ENCODE data around the gene SIK3. TPM values are rescaled to one million over a fixed set of nuclear protein-coding genes. Genes with fewer than 3 reads are reported as not detected.
A peak's percentile ranks its signal among the peaks of the same experiment; 100 is the strongest.

The SIK3 gene
- total RNA-seq, 1 donor from 2014 or later = 24.4 TPM

DNA sequence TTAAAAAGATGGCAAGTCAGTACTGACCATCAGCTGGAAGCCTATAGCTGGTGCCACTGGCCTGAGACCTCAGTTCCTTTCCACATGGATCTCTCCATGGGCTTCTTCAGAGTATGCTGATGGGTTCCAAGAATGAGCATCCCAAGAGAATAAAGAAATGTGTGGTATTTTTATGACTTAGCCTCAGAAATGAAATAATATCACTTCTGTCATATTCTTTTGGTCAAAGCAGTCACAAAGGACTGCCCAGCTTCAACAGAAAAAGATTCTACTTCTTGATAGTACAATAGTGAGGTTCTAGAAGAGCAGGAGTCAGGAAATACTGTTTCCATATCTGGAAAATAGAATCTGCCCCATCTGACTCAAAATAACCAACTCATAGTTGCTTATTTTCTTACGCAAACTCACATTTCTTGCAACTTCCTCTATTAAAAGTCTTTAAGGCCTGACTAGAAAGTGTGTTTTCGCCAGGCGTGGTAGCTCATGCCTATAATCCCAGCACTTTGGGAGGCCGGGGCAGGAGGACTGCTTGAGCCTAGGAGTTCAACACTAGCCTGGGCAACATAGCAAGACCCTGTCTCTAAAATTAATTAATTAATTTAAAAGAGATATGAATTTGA, 116.9 kb downstream of the SIK3 start:
- peaks cover 4% of the 10 kb centered on the region for H3K27me3 Mint-ChIP-seq (ENCODE audit: insufficient read depth, low read depth)
- no peaks in the 10 kb centered on the region for H3K9me3 Mint-ChIP-seq
- Histone ChIP-seq H3K4me1 (peaks cover 7% of the 10 kb centered on the region), H3K4me3 (no peak overlapping the region), H3K9ac (no peak overlapping the region), H3K36me3 (no peaks in the 10 kb centered on the region), H3K9me3 (ENCODE audit: low read depth) (no peaks in the 10 kb centered on the region), H3F3A (ENCODE audit: low read depth) (no peaks in the 10 kb centered on the region), H2AFZ (replicated peaks) (no peak overlapping the region), H3K27me3 (no peaks in the 10 kb centered on the region), H3K4me2 (no peak overlapping the region), H3K79me2 (ENCODE audit: low read depth) (peaks cover 78% of the 10 kb centered on the region), H4K20me1 (ENCODE audit: low read depth) (peaks cover 23% of the 10 kb centered on the region), H3K27ac (no peak overlapping the region)
- no peak for TF ChIP-seq EZH2 (IDR thresholded peaks at IDR 0.05)
- TF ChIP-seq, protein P1, sequence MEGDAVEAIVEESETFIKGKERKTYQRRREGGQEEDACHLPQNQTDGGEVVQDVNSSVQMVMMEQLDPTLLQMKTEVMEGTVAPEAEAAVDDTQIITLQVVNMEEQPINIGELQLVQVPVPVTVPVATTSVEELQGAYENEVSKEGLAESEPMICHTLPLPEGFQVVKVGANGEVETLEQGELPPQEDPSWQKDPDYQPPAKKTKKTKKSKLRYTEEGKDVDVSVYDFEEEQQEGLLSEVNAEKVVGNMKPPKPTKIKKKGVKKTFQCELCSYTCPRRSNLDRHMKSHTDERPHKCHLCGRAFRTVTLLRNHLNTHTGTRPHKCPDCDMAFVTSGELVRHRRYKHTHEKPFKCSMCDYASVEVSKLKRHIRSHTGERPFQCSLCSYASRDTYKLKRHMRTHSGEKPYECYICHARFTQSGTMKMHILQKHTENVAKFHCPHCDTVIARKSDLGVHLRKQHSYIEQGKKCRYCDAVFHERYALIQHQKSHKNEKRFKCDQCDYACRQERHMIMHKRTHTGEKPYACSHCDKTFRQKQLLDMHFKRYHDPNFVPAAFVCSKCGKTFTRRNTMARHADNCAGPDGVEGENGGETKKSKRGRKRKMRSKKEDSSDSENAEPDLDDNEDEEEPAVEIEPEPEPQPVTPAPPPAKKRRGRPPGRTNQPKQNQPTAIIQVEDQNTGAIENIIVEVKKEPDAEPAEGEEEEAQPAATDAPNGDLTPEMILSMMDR (IDR thresholded peaks at IDR 0.05) = no peak
- no peak for TF ChIP-seq EZH2phosphoT487 (IDR thresholded peaks at IDR 0.05)
- DNase-seq (ENCODE audit: low spot score) = no peak
- H3K27ac Mint-ChIP-seq = no peak overlapping the region
- H3K4me3 Mint-ChIP-seq = no peak overlapping the region
- peaks cover 9% of the 10 kb centered on the region for H3K4me1 Mint-ChIP-seq
- peaks cover 2% of the 10 kb centered on the region for H3K36me3 Mint-ChIP-seq

- Mint-ChIP-seq H3K9me3 (no peaks in the 10 kb centered on the region), H3K4me3 (no peak overlapping the region), H3K4me1 (peaks cover 9% of the 10 kb centered on the region), H3K36me3 (peaks cover 2% of the 10 kb centered on the region), H3K27ac (no peak overlapping the region), H3K27me3 (ENCODE audit: insufficient read depth, low read depth) (peaks cover 4% of the 10 kb centered on the region)
- peaks cover 7% of the 10 kb centered on the region for H3K4me1 ChIP-seq
- no peaks in the 10 kb centered on the region for H3K36me3 ChIP-seq
- H2AFZ ChIP-seq (replicated peaks) = no peak overlapping the region
- H3K4me3 ChIP-seq = no peak overlapping the region
- no peak overlapping the region for H3K27ac ChIP-seq
- peaks cover 20% of the 10 kb centered on the region for H4K20me1 ChIP-seq (ENCODE audit: low read depth)
- no peaks in the 10 kb centered on the region for H3K27me3 ChIP-seq
- DNase-seq (ENCODE audit: low spot score) = no peak
- TF ChIP-seq, protein P1 (IDR thresholded peaks at IDR 0.05) = no peak
- no peak for TF ChIP-seq EZH2phosphoT487 (IDR thresholded peaks at IDR 0.05)
- TF ChIP-seq EZH2 (IDR thresholded peaks at IDR 0.05) = no peak
- no peak overlapping the region for H3K4me2 ChIP-seq
- peaks cover 77% of the 10 kb centered on the region for H3K79me2 ChIP-seq (ENCODE audit: low read depth)
- no peaks in the 10 kb centered on the region for H3K9me3 ChIP-seq (ENCODE audit: low read depth)
- peaks cover 1% of the 10 kb centered on the region for H3F3A ChIP-seq (ENCODE audit: low read depth)
- no peak overlapping the region for H3K9ac ChIP-seq
Measured at GRCh38 chr11:116980136-116980793, 118.0 kb downstream of the SIK3 start.

DNA sequence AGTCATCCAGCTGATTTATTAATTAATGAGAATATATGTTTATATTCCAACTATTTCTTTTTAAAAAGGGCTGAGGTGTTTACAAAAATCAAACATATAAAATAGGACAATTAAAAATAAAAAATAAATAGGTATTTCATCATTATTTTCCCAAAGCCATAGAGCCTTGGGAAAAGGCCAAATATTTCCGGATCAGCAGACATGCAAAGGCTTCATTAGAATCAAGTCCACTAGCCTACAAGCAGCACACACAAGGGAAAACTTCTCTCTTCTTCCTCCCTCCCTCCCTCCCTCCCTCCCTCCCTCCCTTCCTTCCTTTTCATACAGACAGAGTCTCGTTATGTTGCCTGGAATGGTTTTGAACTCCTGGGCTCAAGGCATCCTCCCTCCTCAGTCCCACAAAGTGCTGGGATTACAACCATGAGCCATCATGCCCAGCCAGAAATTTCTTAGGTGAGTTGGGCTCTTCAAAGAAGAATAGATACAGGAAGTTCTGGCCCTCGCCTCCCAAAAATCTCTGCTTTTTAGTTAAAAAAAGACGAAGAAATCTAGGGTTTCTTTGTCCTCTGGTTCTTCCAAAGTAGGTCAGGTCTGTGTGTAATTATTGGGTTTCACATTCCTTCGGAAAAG, 121.2 kb downstream of the SIK3 start:
- no peaks in the 10 kb centered on the region for H3K27me3 ChIP-seq
- Mint-ChIP-seq H3K27ac (peak overlapping the region; percentile 76), H3K4me1 (peaks cover 13% of the 10 kb centered on the region), H3K9me3 (no peaks in the 10 kb centered on the region), H3K36me3 (peaks cover 2% of the 10 kb centered on the region), H3K27me3 (ENCODE audit: insufficient read depth, low read depth) (peaks cover 7% of the 10 kb centered on the region), H3K4me3 (peak overlapping the region; percentile 42)
- DNase-seq (ENCODE audit: low spot score) = no peak
- no peak overlapping the region for H3K9ac ChIP-seq
- H2AFZ ChIP-seq (replicated peaks) = no peak overlapping the region
- no peak overlapping the region for H3K27ac ChIP-seq
- peaks cover 15% of the 10 kb centered on the region for H3K4me1 ChIP-seq
- H3K79me2 ChIP-seq (ENCODE audit: low read depth) = peaks cover 77% of the 10 kb centered on the region
- peaks cover 33% of the 10 kb centered on the region for H4K20me1 ChIP-seq (ENCODE audit: low read depth)
- H3K36me3 ChIP-seq = no peaks in the 10 kb centered on the region
- no peak overlapping the region for H3K4me3 ChIP-seq
- H3K4me2 ChIP-seq = no peak overlapping the region
- TF ChIP-seq, protein P1 (IDR thresholded peaks at IDR 0.05) = no peak
- TF ChIP-seq EZH2 (IDR thresholded peaks at IDR 0.05) (no peak), EZH2phosphoT487 (IDR thresholded peaks at IDR 0.05) (no peak)
- no peaks in the 10 kb centered on the region for H3K9me3 ChIP-seq (ENCODE audit: low read depth)
- peaks cover 10% of the 10 kb centered on the region for H3F3A ChIP-seq (ENCODE audit: low read depth)

Measured in neural progenitor cell (in vitro differentiated cells).